T-cell (primary cell): ENCODE results near the gene EIF2B1. TPM values are rescaled to one million over a fixed set of nuclear protein-coding genes. Genes with fewer than 3 reads are reported as not detected.

ENCODE experiments used
- total RNA-seq, 35 experiments: library from RNA in 6 of 35; stranded (reverse) in 6 of 35; fragments of 120-200 nt in 1 of 35; gene quantifications; one replicate each; pipeline versions ENCODE4 v1.2.1 to v1.2.4 and lab custom pipeline; 2013 to 2026

Gene EIF2B1
- total RNA-seq, 5 donors from 2014 or later (not counting 1 experiment from before 2014, with no cell fraction given), result 44.7 to 51.8 (median 47.0) TPM

Other genes starting within 250 kb of the EIF2B1 start
- 10 to 100 TPM; 21.1 to 34.2 (median 31.8) TPM for gene KMT5A, start 249.6 kb downstream of the EIF2B1 start, total RNA-seq
- gene RILPL2, start 197.0 kb downstream of the EIF2B1 start, total RNA-seq, result 10 to 100 TPM in 1 of 5 donors, 1 to 10 TPM in 4; 6.0 to 10.2 (median 7.1) TPM
- gene SNRNP35, start 175.5 kb downstream of the EIF2B1 start, total RNA-seq, result 10 to 100 TPM; 32.6 to 46.1 (median 43.2) TPM
- gene RILPL1, start 100.0 kb downstream of the EIF2B1 start, total RNA-seq, result 1 to 10 TPM; 2.8 to 8.9 (median 6.1) TPM
- 100 to 1,000 TPM in 3 of 5 donors, 10 to 100 TPM in 2; 86.4 to 129 (median 115) TPM for gene TMED2, start 49.1 kb downstream of the EIF2B1 start, total RNA-seq
- gene DDX55, start 31.6 kb downstream of the EIF2B1 start, total RNA-seq, result 10 to 100 TPM; 28.9 to 45.8 (median 41.8) TPM
- 10 to 100 TPM; 23.7 to 27.2 (median 24.9) TPM for gene GTF2H3, start 143 bp upstream of the EIF2B1 start, total RNA-seq
- gene TCTN2, start 37.4 kb upstream of the EIF2B1 start, total RNA-seq, result 10 to 100 TPM in 1 of 5 donors, 1 to 10 TPM in 4; 5.3 to 11.9 (median 6.6) TPM
- gene ATP6V0A2, start 78.7 kb upstream of the EIF2B1 start, total RNA-seq, result 10 to 100 TPM; 34.9 to 47.2 (median 46.3) TPM
- under 1 TPM; 0.08 to 0.32 (median 0.19) TPM for gene DNAH10, start 128.6 kb upstream of the EIF2B1 start, total RNA-seq